Measurements from ENCODE around the gene LCN12. TPM values are rescaled to one million over a fixed set of nuclear protein-coding genes. Genes with fewer than 3 reads are reported as not detected.

The LCN12 gene
- total RNA-seq, result not detected
- long read RNA-seq, result 0 reads

GRCh38 chr9:136951541-136952320 is at the start of gene LCN12:
LCN12 (plus strand) TSS chr9:136952273; CDS start chr9:136952328, 55 bp downstream.
- no peak for DNase-seq (ENCODE audit: low spot score)

- no peak for DNase-seq (ENCODE audit: low spot score)
Observed at GRCh38 chr9:136903041-136903554, 49.0 kb upstream of the LCN12 start.

GRCh38 chr9:136906266-136906665 is 45.8 kb upstream of the LCN12 start:
- no peak for DNase-seq (ENCODE audit: low spot score)

- no peak for DNase-seq (ENCODE audit: low spot score)
Observed at GRCh38 chr9:136907011-136907914, 44.8 kb upstream of the LCN12 start.

- DNase-seq (ENCODE audit: low spot score), result no peak
Observed at GRCh38 chr9:136910197-136910900, 41.7 kb upstream of the LCN12 start.

GRCh38 chr9:136910901-136911245 is 41.2 kb upstream of the LCN12 start:
- no peak for DNase-seq (ENCODE audit: low spot score)

- no peak for DNase-seq (ENCODE audit: low spot score)
Observed at GRCh38 chr9:136913701-136914438, 38.2 kb upstream of the LCN12 start.

GRCh38 chr9:136915632-136916329 is 36.3 kb upstream of the LCN12 start:
- DNase-seq (ENCODE audit: low spot score), result no peak

GRCh38 chr9:136916330-136917184 is 35.5 kb upstream of the LCN12 start:
- no peak for DNase-seq (ENCODE audit: low spot score)

- no peak for DNase-seq (ENCODE audit: low spot score)
Observed at GRCh38 chr9:136917902-136918301, 34.2 kb upstream of the LCN12 start.

- DNase-seq (ENCODE audit: low spot score), result no peak
Observed at GRCh38 chr9:136920069-136920468, 32.0 kb upstream of the LCN12 start.

- no peak for DNase-seq (ENCODE audit: low spot score)
Observed at GRCh38 chr9:136920734-136921231, 31.3 kb upstream of the LCN12 start.

GRCh38 chr9:136921307-136921706 is 30.8 kb upstream of the LCN12 start:
- no peak for DNase-seq (ENCODE audit: low spot score)

GRCh38 chr9:136921718-136922117 is 30.4 kb upstream of the LCN12 start:
- DNase-seq (ENCODE audit: low spot score), result no peak

- DNase-seq (ENCODE audit: low spot score), result no peak
Observed at GRCh38 chr9:136922540-136922939, 29.5 kb upstream of the LCN12 start.

GRCh38 chr9:136923881-136924280 is 28.2 kb upstream of the LCN12 start:
- DNase-seq (ENCODE audit: low spot score), result no peak

- no peak for DNase-seq (ENCODE audit: low spot score)
Observed at GRCh38 chr9:136925414-136926153, 26.5 kb upstream of the LCN12 start.

- no peak for DNase-seq (ENCODE audit: low spot score)
Observed at GRCh38 chr9:136926154-136926704, 25.8 kb upstream of the LCN12 start.
